ENCODE measurements around the gene USP9X. TPM values are rescaled to one million over a fixed set of nuclear protein-coding genes. Genes with fewer than 3 reads are reported as not detected.

The USP9X gene
- polyA plus RNA-seq, 1 of the 3 experiments (the other 2 are of a cell fraction) = 13.2 TPM

- H3K27me3 ChIP-seq (ENCODE audit: insufficient read depth) = no peaks in the 10 kb centered on the region; the same call in 1 of the 2 replicates
- no peak for TF ChIP-seq RXRA (IDR thresholded peaks at IDR 0.05; ENCODE audit: borderline replicate concordance, low read depth)
- no peak for TF ChIP-seq REST (IDR thresholded peaks at IDR 0.05; ENCODE audit: low read depth, low read length)
- TF ChIP-seq JUND (IDR thresholded peaks at IDR 0.05) = no peak
- no peak for TF ChIP-seq SIN3A (IDR thresholded peaks at IDR 0.05; ENCODE audit: borderline replicate concordance, low read depth, low read length)
- TF ChIP-seq EP300 (IDR thresholded peaks at IDR 0.05; ENCODE audit: borderline replicate concordance in 1 of 2, low read depth in 1 of 2, low read length in 1 of 2) = no peak
- no peak for TF ChIP-seq MXI1 (IDR thresholded peaks at IDR 0.05; ENCODE audit: low read depth, low read length)
- TF ChIP-seq SMC3 (IDR thresholded peaks at IDR 0.05; ENCODE audit: low read depth, low read length) = no peak
- TF ChIP-seq MAX (IDR thresholded peaks at IDR 0.05; ENCODE audit: low read depth) = no peak
- no peaks in the 10 kb centered on the region for H3K9me2 ChIP-seq
- H3K4me2 ChIP-seq = no peak overlapping the region
- H3F3A ChIP-seq (replicated peaks; ENCODE audit: insufficient read depth) = no peaks in the 10 kb centered on the region
- H3K9me3 ChIP-seq = no peaks in the 10 kb centered on the region
- no peaks in the 10 kb centered on the region for H3K4me1 ChIP-seq (ENCODE audit: control insufficient read depth in 1 of 2, insufficient read depth in 2 of 2, low read depth in 1 of 2, low read length in 1 of 2)
- no peak overlapping the region for H3K27ac ChIP-seq (ENCODE audit: low read depth in 2 of 2, low read length in 1 of 2)
- WGBS (ENCODE audit: low lambda C conversion rate) = 80% methylated on average over 18 of the region's 30 CpGs
- CTCF ChIA-PET = interaction anchor here (1.0 kb wide), 1 partner anchor 199 kb away, joined by 4 read pairs; no protein-coding TSS in a partner anchor
- no peak for DNase-seq
- POLR2A ChIA-PET = no interaction called here
- no peak overlapping the region for H2AFZ ChIP-seq (ENCODE audit: low read depth)
- H3K4me3 ChIP-seq (ENCODE audit: low read depth in 2 of 2, low read length in 1 of 2) = no peak overlapping the region
- no peak overlapping the region for H3K9ac ChIP-seq
- H3K36me3 ChIP-seq (replicated peaks in 1 of 2; ENCODE audit: control insufficient read depth in 1 of 2, insufficient read depth in 2 of 2, low read length in 1 of 2) = no peaks in the 10 kb centered on the region
- no peaks in the 10 kb centered on the region for H4K20me1 ChIP-seq (ENCODE audit: insufficient read depth)
- no peaks in the 10 kb centered on the region for H3K79me2 ChIP-seq (ENCODE audit: insufficient read depth)
These were observed 8.5 kb upstream of the USP9X start for GRCh38 chrX:41076742-41077141.

GRCh38 chrX:41081821-41082220 lies 3.4 kb upstream of the USP9X start:
- peaks cover 6% of the 10 kb centered on the region for H3F3A ChIP-seq (replicated peaks; ENCODE audit: insufficient read depth)
- WGBS (ENCODE audit: low lambda C conversion rate) = 40% methylated on average over 2 of the region's 2 CpGs
- TF ChIP-seq ZBTB33 (IDR thresholded peaks at IDR 0.05; ENCODE audit: borderline replicate concordance, low read depth) (no peak), TCF12 (IDR thresholded peaks at IDR 0.05) (no peak), CTCF (IDR thresholded peaks at IDR 0.05) (no peak), SIN3A (IDR thresholded peaks at IDR 0.05; ENCODE audit: borderline replicate concordance, low read depth, low read length) (no peak), RCOR1 (IDR thresholded peaks at IDR 0.05; ENCODE audit: low read length) (no peak), FOXM1 (IDR thresholded peaks at IDR 0.05; ENCODE audit: low read depth) (no peak), YY1 (IDR thresholded peaks at IDR 0.05; ENCODE audit: low read depth) (no peak), GATA2 (CRISPR knock-in tag; IDR thresholded peaks at IDR 0.05) (no peak), USF1 (IDR thresholded peaks at IDR 0.05; ENCODE audit: borderline replicate concordance, low read depth) (no peak), FOSL2 (IDR thresholded peaks at IDR 0.05; ENCODE audit: borderline replicate concordance, low read depth) (no peak), FOXJ3 (CRISPR knock-in tag; IDR thresholded peaks at IDR 0.05) (no peak), MEF2A (IDR thresholded peaks at IDR 0.05; ENCODE audit: borderline replicate concordance, low read depth) (no peak), MAX (IDR thresholded peaks at IDR 0.05; ENCODE audit: low read depth) (no peak), NFIC (IDR thresholded peaks at IDR 0.05; ENCODE audit: borderline replicate concordance) (no peak), EP300 (IDR thresholded peaks at IDR 0.05; ENCODE audit: borderline replicate concordance in 1 of 2, low read depth in 1 of 2, low read length in 1 of 2) (no peak)
- ChIA-PET POLR2A (no interaction called here), CTCF (no interaction called here)
- no peaks in the 10 kb centered on the region; the same call in 1 of the 2 replicates for H3K27me3 ChIP-seq (ENCODE audit: insufficient read depth)
- H3K79me2 ChIP-seq (ENCODE audit: insufficient read depth) = peaks cover 15% of the 10 kb centered on the region
- no peak for DNase-seq
- H3K4me1 ChIP-seq (ENCODE audit: control insufficient read depth in 1 of 2, insufficient read depth in 2 of 2, low read depth in 1 of 2, low read length in 1 of 2) = no peaks in the 10 kb centered on the region; a peak in 2 of 4 replicates
- H3K36me3 ChIP-seq (replicated peaks in 1 of 2; ENCODE audit: control insufficient read depth in 1 of 2, insufficient read depth in 2 of 2, low read length in 1 of 2) = no peaks in the 10 kb centered on the region
- H3K9ac ChIP-seq = no peak overlapping the region
- H3K4me2 ChIP-seq = no peak overlapping the region
- peaks cover 4% of the 10 kb centered on the region for H4K20me1 ChIP-seq (ENCODE audit: insufficient read depth)
- no peaks in the 10 kb centered on the region for H3K9me3 ChIP-seq
- H3K9me2 ChIP-seq = no peaks in the 10 kb centered on the region
- H3K4me3 ChIP-seq (ENCODE audit: low read depth in 2 of 2, low read length in 1 of 2) = no peak overlapping the region
- H2AFZ ChIP-seq (ENCODE audit: low read depth) = no peak overlapping the region
- H3K27ac ChIP-seq (ENCODE audit: low read depth in 2 of 2, low read length in 1 of 2) = no peak overlapping the region

All from SK-N-SH (cell line).